Smooth muscle cell (in vitro differentiated cells): ENCODE results near the gene DIMT1. TPM values are rescaled to one million over a fixed set of nuclear protein-coding genes. Genes with fewer than 3 reads are reported as not detected.

Experiments used
- DNase-seq: peaks from one replicate; lab custom pipeline; 2025; ENCODE audit not compliant: unreplicated experiment; lab: John Stamatoyannopoulos, UW
- H2AFZ ChIP-seq: fragments of 200-600 bp; sonication (generic); 2 replicates; pipeline ENCODE4 v1.6.0; 2016; ENCODE audit warnings: antibody characterized with exemption, low read depth, mild to moderate bottlenecking
- H3F3A ChIP-seq: fragments of 200-600 bp; sonication (generic); 2 replicates; pipeline ENCODE4 v1.6.0; 2017; ENCODE audit warnings: antibody characterized with exemption, low read depth
- H3K27ac ChIP-seq: fragments of 200-600 bp; sonication (generic); 2 replicates; pipeline ENCODE4 v1.5.1; 2016; ENCODE audit warnings: low read depth, mild to moderate bottlenecking
- H3K27me3 ChIP-seq: fragments of 200-600 bp; sonication (generic); 2 replicates; pipeline ENCODE4 v1.6.1; 2016; ENCODE audit warnings: low read depth, mild to moderate bottlenecking
- H3K36me3 ChIP-seq: fragments of 200-600 bp; sonication (generic); 2 replicates; pipeline ENCODE4 v1.5.1; 2016; ENCODE audit warnings: low read depth
- H3K4me1 ChIP-seq: fragments of 200-600 bp; sonication (generic); 2 replicates; pipeline ENCODE4 v1.5.1; 2016; ENCODE audit warnings: low read depth
- H3K4me2 ChIP-seq: fragments of 200-600 bp; sonication (generic); 2 replicates; pipeline ENCODE4 v1.6.0; 2016; ENCODE audit warnings: mild to moderate bottlenecking
- H3K4me3 ChIP-seq: fragments of 200-600 bp; sonication (generic); 2 replicates; pipeline ENCODE4 v1.5.1; 2016; ENCODE audit warnings: mild to moderate bottlenecking
- H3K79me2 ChIP-seq: fragments of 200-600 bp; sonication (generic); 2 replicates; pipeline ENCODE4 v1.6.0; 2016; ENCODE audit warnings: low read depth, mild to moderate bottlenecking
- H3K9ac ChIP-seq: fragments of 200-600 bp; sonication (generic); 2 replicates; pipeline ENCODE4 v1.6.0; 2016; ENCODE audit warnings: low read depth
- H3K9me3 ChIP-seq: fragments of 200-600 bp; sonication (generic); replicated peaks from 2 replicates; pipeline ENCODE4 v1.5.1; 2016; ENCODE audit warnings: low read depth
- H4K20me1 ChIP-seq: fragments of 200-600 bp; sonication (generic); 2 replicates; pipeline ENCODE4 v1.6.0; 2016; ENCODE audit warnings: low read depth
- WGBS: methylation state at CpG from one replicate; pipeline ENCODE4 v1.1.7; 2016; ENCODE audit warnings: low lambda C conversion rate; 5-methylcytosine and 5-hydroxymethylcytosine counted together
- polyA plus RNA-seq: library from polyadenylated mRNA; unstranded; fragments of >200 nt; fragmentation: Nextera tagmentation; extraction: Ambion mirVana; gene quantifications from 2 replicates; pipeline ENCODE4 v1.2.1, GENCODE V29; 2016
- total RNA-seq: library from RNA; depleted of rRNA; stranded (reverse); fragments of >200 nt; gene quantifications from 2 replicates; pipeline ENCODE4 v1.2.3, GENCODE V29; 2014
- TF ChIP-seq, protein P1 (sequence below): fragments of 200-600 bp; sonication (generic); IDR thresholded peaks from 2 replicates; pipeline ENCODE4 v1.5.1; 2017; ENCODE audit warnings: borderline replicate concordance, mild to moderate bottlenecking, antibody characterized with exemption; ENCODE audit not compliant: insufficient read depth, poor library complexity, severe bottlenecking

DIMT1 gene
- total and polyA plus RNA-seq, 2 experiments from 2014 or later, result 27.8 to 29.2 TPM

- no peaks in the 10 kb centered on the region for H3F3A ChIP-seq
- H3K27ac ChIP-seq, result peak within 1 kb of the TSS; percentile 91
- H3K79me2 ChIP-seq, result peaks cover 47% of the 10 kb centered on the region
- no peaks in the 10 kb centered on the region for H3K9me3 ChIP-seq
- peak; percentile 88 for DNase-seq
- H3K27me3 ChIP-seq, result no peaks in the 10 kb centered on the region
- H3K9ac ChIP-seq, result peak within 1 kb of the TSS; percentile 94
- under 1% methylated on average over 49 of the region's 66 CpGs for WGBS
- H2AFZ ChIP-seq, result peak within 1 kb of the TSS; percentile 93
- peak within 1 kb of the TSS; percentile 96 for H3K4me2 ChIP-seq
- TF ChIP-seq, protein P1, sequence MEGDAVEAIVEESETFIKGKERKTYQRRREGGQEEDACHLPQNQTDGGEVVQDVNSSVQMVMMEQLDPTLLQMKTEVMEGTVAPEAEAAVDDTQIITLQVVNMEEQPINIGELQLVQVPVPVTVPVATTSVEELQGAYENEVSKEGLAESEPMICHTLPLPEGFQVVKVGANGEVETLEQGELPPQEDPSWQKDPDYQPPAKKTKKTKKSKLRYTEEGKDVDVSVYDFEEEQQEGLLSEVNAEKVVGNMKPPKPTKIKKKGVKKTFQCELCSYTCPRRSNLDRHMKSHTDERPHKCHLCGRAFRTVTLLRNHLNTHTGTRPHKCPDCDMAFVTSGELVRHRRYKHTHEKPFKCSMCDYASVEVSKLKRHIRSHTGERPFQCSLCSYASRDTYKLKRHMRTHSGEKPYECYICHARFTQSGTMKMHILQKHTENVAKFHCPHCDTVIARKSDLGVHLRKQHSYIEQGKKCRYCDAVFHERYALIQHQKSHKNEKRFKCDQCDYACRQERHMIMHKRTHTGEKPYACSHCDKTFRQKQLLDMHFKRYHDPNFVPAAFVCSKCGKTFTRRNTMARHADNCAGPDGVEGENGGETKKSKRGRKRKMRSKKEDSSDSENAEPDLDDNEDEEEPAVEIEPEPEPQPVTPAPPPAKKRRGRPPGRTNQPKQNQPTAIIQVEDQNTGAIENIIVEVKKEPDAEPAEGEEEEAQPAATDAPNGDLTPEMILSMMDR, result no peak
- H3K4me1 ChIP-seq, result peaks cover 10% of the 10 kb centered on the region
- H3K4me3 ChIP-seq, result peak within 1 kb of the TSS; percentile 89
- H3K36me3 ChIP-seq, result no peaks in the 10 kb centered on the region
- H4K20me1 ChIP-seq, result peaks cover 5% of the 10 kb centered on the region
These were observed 9.0 kb upstream of the DIMT1 start, which contains the start of gene IPO11 for GRCh38 chr5:62412549-62413329. TSS of gene IPO11 (plus strand) at chr5:62412763. CDS start at chr5:62437280, 24,517 bp downstream.

- TF ChIP-seq, protein P1, result no peak
- Histone ChIP-seq H3K27me3 (no peaks in the 10 kb centered on the region), H3K36me3 (peaks cover 19% of the 10 kb centered on the region), H2AFZ (no peak overlapping the region), H3K4me1 (no peaks in the 10 kb centered on the region), H3K9ac (no peak overlapping the region), H3K4me2 (no peak overlapping the region), H3K9me3 (no peaks in the 10 kb centered on the region), H4K20me1 (no peaks in the 10 kb centered on the region), H3K27ac (peak overlapping the region; percentile 45), H3K4me3 (no peak overlapping the region), H3F3A (peaks cover 5% of the 10 kb centered on the region), H3K79me2 (no peaks in the 10 kb centered on the region)
- WGBS, result 83% methylated on average over 5 of the region's 5 CpGs
- DNase-seq, result no peak
These were observed 8.3 kb downstream of the DIMT1 start for GRCh38 chr5:62395210-62395950.

DNA sequence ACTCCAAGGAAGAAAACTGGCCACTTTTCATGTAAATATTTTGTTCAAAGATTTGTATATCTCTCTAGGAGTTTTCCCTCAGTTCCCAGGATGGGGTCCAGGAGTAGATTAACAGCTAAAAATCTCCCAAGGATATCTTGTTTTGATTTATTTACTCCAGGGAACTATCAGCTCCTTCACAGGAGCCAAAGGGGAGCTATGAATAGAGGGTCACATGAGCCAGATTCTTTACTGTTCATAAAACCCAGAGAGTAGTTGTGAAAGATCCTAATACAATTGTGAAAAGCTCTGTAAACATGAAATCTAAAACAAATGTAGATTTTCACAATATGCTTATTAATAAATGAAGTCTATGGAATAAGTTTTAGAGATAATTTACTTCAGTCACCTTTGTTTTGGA, 16.9 kb downstream of the DIMT1 start:
- no peak overlapping the region for H2AFZ ChIP-seq
- no peaks in the 10 kb centered on the region for H3K9me3 ChIP-seq
- peak overlapping the region; percentile 84 for H3K27ac ChIP-seq
- peaks cover 28% of the 10 kb centered on the region for H3K36me3 ChIP-seq
- DNase-seq, result no peak
- no peak overlapping the region for H3K4me3 ChIP-seq
- H3K79me2 ChIP-seq, result no peaks in the 10 kb centered on the region
- TF ChIP-seq, protein P1, result no peak
- H3K27me3 ChIP-seq, result no peaks in the 10 kb centered on the region
- no peaks in the 10 kb centered on the region for H3K4me1 ChIP-seq
- H3F3A ChIP-seq, result no peaks in the 10 kb centered on the region
- no peak overlapping the region for H3K4me2 ChIP-seq
- peaks cover 5% of the 10 kb centered on the region for H4K20me1 ChIP-seq
- H3K9ac ChIP-seq, result no peak overlapping the region
